ENCODE results near the gene PPP2R1B.

Gene PPP2R1B

DNA sequence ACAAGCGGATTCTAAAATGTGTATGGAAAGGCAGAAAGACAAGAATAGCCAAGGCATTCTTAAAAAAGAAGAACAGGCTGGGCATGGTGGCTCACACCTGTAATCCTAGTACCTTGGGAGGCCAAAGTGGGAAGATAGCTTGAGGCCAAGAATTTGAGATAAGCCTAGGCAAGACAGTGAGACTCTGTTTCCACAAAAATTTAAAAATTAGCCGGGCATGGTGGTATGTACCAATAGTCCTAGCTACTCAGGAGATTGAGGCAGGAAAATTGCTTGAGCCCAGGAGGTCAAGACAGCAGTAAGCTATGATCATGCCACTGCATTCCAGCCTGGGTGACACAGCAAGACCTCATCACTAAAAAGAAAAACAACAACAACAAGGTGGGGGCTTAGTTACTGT lies 46.0 kb upstream of the PPP2R1B start:
- Histone ChIP-seq H3K4me3 (IDR thresholded peaks at IDR 0.05; ENCODE audit: insufficient read depth, low read depth, low read length) (no peak overlapping the region), H3K9ac (no peak overlapping the region), H2AFZ (ENCODE audit: low read depth) (no peak overlapping the region), H3K36me3 (ENCODE audit: insufficient read depth) (no peaks in the 10 kb centered on the region), H3K27ac (no peak overlapping the region), H3K27me3 (ENCODE audit: insufficient read depth, low read depth) (no peaks in the 10 kb centered on the region), H3K4me2 (no peak overlapping the region), H4K20me1 (ENCODE audit: insufficient read depth) (no peaks in the 10 kb centered on the region), H3K4me1 (ENCODE audit: low read depth, poor library complexity, severe bottlenecking) (peaks cover 23% of the 10 kb centered on the region), H3K79me2 (ENCODE audit: insufficient read depth, low read depth) (no peaks in the 10 kb centered on the region)
- no peak for TF ChIP-seq CTCF (conservative IDR thresholded peaks at IDR 0.05; ENCODE audit: low read depth, low read length)

DNA sequence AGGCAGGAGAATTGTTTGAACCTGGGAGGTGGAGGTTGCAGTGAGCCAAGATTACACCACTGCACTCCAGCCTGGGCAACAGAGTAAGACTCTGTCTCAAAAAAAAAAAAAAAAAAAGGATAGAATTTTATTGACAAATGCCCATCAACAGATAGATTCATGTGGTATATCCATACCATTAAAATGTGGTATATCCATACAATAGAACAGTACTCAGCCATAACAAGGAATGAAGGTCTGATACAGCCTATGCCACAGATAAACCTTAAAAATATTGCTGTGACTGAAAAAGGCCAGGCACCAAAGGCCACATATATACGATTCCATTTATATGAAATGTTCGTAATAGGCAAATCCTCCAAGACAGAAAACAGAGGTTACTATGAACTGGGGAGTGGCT lies 45.3 kb upstream of the PPP2R1B start:
- Histone ChIP-seq H3K27me3 (ENCODE audit: insufficient read depth, low read depth) (no peaks in the 10 kb centered on the region), H4K20me1 (ENCODE audit: insufficient read depth) (no peaks in the 10 kb centered on the region), H3K4me1 (ENCODE audit: low read depth, poor library complexity, severe bottlenecking) (peaks cover 29% of the 10 kb centered on the region), H3K36me3 (ENCODE audit: insufficient read depth) (no peaks in the 10 kb centered on the region), H3K4me3 (IDR thresholded peaks at IDR 0.05; ENCODE audit: insufficient read depth, low read depth, low read length) (no peak overlapping the region), H2AFZ (ENCODE audit: low read depth) (no peak overlapping the region), H3K27ac (no peak overlapping the region), H3K79me2 (ENCODE audit: insufficient read depth, low read depth) (no peaks in the 10 kb centered on the region), H3K4me2 (no peak overlapping the region), H3K9ac (no peak overlapping the region)
- no peak for TF ChIP-seq CTCF (conservative IDR thresholded peaks at IDR 0.05; ENCODE audit: low read depth, low read length)

DNA sequence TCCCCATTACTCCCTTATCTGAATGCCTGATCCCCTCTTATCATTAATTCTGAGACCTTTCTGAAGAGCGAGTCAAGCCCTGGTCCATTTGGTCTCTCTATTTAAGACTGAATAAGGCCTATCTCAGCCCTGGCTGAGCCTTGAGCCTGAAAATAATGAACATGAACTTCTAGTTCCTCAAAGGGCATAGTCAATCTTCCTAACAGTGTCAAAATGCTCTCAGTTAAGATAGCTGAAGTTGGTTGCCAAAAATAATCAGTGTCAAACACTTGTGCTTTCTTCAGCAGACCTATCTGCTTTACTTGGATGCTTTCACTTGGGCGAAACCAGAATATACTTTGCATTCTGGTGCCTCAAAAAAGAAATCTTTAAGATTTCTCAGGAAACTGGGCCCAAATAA lies 42.6 kb upstream of the PPP2R1B start:
- Histone ChIP-seq H3K27me3 (ENCODE audit: insufficient read depth, low read depth) (no peaks in the 10 kb centered on the region), H3K27ac (no peak overlapping the region), H3K36me3 (ENCODE audit: insufficient read depth) (no peaks in the 10 kb centered on the region), H3K4me2 (no peak overlapping the region; the same call in 1 of the 2 replicates), H2AFZ (ENCODE audit: low read depth) (no peak overlapping the region), H3K4me1 (ENCODE audit: low read depth, poor library complexity, severe bottlenecking) (peaks cover 34% of the 10 kb centered on the region), H3K79me2 (ENCODE audit: insufficient read depth, low read depth) (no peaks in the 10 kb centered on the region), H4K20me1 (ENCODE audit: insufficient read depth) (no peaks in the 10 kb centered on the region), H3K4me3 (IDR thresholded peaks at IDR 0.05; ENCODE audit: insufficient read depth, low read depth, low read length) (no peak overlapping the region), H3K9ac (no peak overlapping the region)
- no peak for TF ChIP-seq CTCF (conservative IDR thresholded peaks at IDR 0.05; ENCODE audit: low read depth, low read length)

DNA sequence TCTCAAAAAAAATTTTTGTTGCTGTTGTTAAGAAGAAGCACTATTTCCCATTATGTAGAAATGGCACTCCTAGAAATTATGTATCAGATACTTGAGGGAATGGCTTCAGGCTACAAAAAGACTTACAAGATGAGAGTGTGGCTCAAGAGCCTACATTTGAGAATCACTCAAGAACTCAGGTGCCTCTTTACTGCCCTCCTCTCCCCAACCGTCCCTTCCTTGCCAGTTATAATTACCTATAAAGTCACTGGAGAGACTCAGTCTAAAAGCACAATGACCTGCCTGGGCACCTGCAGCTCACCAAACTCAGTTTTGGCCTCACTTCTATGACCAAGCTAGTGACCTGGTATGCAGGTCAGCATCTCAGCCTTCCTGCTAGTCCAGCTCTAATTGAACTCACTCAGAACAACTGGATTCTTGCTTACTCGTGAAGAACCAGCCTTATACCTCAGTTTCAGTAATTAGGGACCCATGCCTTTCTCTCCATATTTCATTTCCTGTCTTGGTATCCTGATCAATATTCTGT lies 41.9 kb upstream of the PPP2R1B start:
- Histone ChIP-seq H3K4me1 (ENCODE audit: low read depth, poor library complexity, severe bottlenecking) (peaks cover 38% of the 10 kb centered on the region), H3K4me3 (IDR thresholded peaks at IDR 0.05; ENCODE audit: insufficient read depth, low read depth, low read length) (no peak overlapping the region), H3K27ac (no peak overlapping the region), H2AFZ (ENCODE audit: low read depth) (no peak overlapping the region), H4K20me1 (ENCODE audit: insufficient read depth) (no peaks in the 10 kb centered on the region), H3K36me3 (ENCODE audit: insufficient read depth) (no peaks in the 10 kb centered on the region), H3K9ac (no peak overlapping the region), H3K27me3 (ENCODE audit: insufficient read depth, low read depth) (no peaks in the 10 kb centered on the region), H3K79me2 (ENCODE audit: insufficient read depth, low read depth) (no peaks in the 10 kb centered on the region), H3K4me2 (no peak overlapping the region; the same call in 1 of the 2 replicates)
- no peak for TF ChIP-seq CTCF (conservative IDR thresholded peaks at IDR 0.05; ENCODE audit: low read depth, low read length)
